ENCODE data around the gene BCAS4. TPM values are rescaled to one million over a fixed set of nuclear protein-coding genes. Genes with fewer than 3 reads are reported as not detected.

Gene BCAS4
- total RNA-seq, 1 donor from 2014 or later, result 7.8 TPM

DNA sequence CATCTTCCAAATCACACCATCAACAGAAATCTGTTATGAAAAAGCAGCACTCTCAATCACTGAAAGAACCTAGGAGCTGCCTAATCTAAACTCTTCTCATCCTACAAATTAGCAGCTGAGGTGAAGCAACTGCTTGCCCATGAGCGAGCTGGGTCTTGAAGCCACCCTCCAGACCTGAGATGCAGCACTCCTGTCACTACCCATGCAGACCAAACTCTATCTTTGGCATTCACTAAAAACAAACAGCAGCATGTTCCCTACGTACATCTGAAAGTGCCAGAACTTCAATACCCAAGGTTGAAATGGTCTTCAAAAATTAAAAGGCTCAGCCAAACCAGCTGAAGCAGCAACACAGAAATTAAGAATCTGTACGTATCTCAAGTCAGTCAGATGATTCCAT lies 122.1 kb downstream of the BCAS4 start:
- H3K4me1 Mint-ChIP-seq (ENCODE audit: low read depth), result peaks cover 69% of the 10 kb centered on the region
- H3K27me3 Mint-ChIP-seq (ENCODE audit: insufficient read depth), result no peaks in the 10 kb centered on the region
- H3K36me3 Mint-ChIP-seq (ENCODE audit: low read depth), result peaks cover 17% of the 10 kb centered on the region
- intact Hi-C loops (cut with micrococcal nuclease), result no loop called here
- H3K27ac Mint-ChIP-seq, result no peak overlapping the region
- H3K4me3 Mint-ChIP-seq, result no peak overlapping the region
- DNase-seq (ENCODE audit: low spot score), result no peak
- no peaks in the 10 kb centered on the region for H3K9me3 Mint-ChIP-seq

DNA sequence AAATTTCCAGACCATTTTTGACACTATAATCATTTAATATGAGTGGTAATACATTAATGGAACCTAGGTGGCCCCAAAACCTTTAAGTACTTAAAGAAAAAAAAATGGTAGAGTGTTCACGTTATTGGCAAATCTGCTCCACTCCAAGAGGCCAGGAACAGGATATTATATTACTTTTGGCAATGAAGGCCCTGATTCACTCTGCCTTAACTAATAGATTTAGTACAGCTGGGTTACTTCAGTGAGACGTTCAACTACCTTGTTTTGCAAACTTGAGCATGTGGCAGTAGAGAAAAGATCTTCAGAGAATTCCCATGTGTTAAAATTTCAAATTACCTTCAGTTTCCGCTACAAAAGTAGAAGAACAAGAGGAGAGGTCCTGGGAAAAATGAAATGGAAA lies 123.5 kb downstream of the BCAS4 start:
- H3K4me3 Mint-ChIP-seq, result no peak overlapping the region
- no peaks in the 10 kb centered on the region for H3K27me3 Mint-ChIP-seq (ENCODE audit: insufficient read depth)
- H3K27ac Mint-ChIP-seq, result no peak overlapping the region
- no peaks in the 10 kb centered on the region for H3K9me3 Mint-ChIP-seq
- peaks cover 67% of the 10 kb centered on the region for H3K4me1 Mint-ChIP-seq (ENCODE audit: low read depth)
- no peak for DNase-seq (ENCODE audit: low spot score)
- intact Hi-C loops (cut with micrococcal nuclease), result no loop called here
- peaks cover 20% of the 10 kb centered on the region for H3K36me3 Mint-ChIP-seq (ENCODE audit: low read depth)

DNA sequence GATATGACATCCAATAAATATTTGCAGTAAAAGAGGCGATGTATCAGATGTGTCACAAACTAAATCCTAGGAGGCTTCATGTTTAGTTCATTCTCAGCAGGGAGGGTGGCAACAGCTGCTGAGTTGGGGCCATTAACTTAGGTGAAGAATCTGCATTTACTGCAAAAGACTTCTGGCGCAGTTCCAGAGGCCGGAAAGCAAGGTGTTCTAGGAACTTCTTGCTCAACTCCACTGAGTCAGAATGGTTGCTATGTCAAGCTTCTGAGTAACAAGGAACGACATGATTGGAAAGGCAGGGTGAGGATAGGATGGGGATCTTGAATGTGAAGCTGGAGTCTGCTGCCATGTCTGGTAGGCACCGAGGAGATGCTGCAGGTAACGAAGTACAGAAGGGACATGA lies 124.7 kb downstream of the BCAS4 start:
- peaks cover 22% of the 10 kb centered on the region for H3K36me3 Mint-ChIP-seq (ENCODE audit: low read depth)

DNA sequence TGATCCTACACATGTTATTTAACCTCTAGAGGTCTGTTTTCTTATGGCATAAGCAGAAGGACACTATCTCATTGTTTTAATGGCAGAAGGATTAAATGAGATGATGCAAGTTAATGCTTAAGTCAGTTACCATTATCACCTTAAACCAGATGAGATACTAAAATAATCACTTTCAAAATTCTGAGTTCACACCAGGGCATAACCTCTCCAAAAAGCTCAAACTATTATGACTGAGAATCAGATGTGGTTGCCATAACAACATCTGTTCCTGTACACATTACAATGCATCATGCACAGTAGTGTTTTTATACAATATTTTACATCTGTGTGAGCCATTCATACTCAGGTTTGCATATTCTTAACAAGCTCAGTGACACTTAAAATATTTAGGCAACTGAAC lies 126.1 kb downstream of the BCAS4 start:
- DNase-seq (ENCODE audit: low spot score), result no peak
- peaks cover 35% of the 10 kb centered on the region for H3K36me3 Mint-ChIP-seq (ENCODE audit: low read depth)
- H3K4me3 Mint-ChIP-seq, result no peak overlapping the region
- H3K27ac Mint-ChIP-seq, result no peak overlapping the region
- peaks cover 57% of the 10 kb centered on the region for H3K4me1 Mint-ChIP-seq (ENCODE audit: low read depth)
- H3K9me3 Mint-ChIP-seq, result no peaks in the 10 kb centered on the region
- intact Hi-C loops (cut with micrococcal nuclease), result no loop called here
- H3K27me3 Mint-ChIP-seq (ENCODE audit: insufficient read depth), result no peaks in the 10 kb centered on the region

More for the DNA sequence above, 124.7 kb downstream of the BCAS4 start:
- Mint-ChIP-seq H3K4me3 (no peak overlapping the region), H3K27ac (peak overlapping the region; percentile 48), H3K4me1 (ENCODE audit: low read depth) (peaks cover 56% of the 10 kb centered on the region), H3K9me3 (no peaks in the 10 kb centered on the region), H3K27me3 (ENCODE audit: insufficient read depth) (no peaks in the 10 kb centered on the region)
- intact Hi-C loops (cut with micrococcal nuclease), result no loop called here
- no peak for DNase-seq (ENCODE audit: low spot score)

DNA sequence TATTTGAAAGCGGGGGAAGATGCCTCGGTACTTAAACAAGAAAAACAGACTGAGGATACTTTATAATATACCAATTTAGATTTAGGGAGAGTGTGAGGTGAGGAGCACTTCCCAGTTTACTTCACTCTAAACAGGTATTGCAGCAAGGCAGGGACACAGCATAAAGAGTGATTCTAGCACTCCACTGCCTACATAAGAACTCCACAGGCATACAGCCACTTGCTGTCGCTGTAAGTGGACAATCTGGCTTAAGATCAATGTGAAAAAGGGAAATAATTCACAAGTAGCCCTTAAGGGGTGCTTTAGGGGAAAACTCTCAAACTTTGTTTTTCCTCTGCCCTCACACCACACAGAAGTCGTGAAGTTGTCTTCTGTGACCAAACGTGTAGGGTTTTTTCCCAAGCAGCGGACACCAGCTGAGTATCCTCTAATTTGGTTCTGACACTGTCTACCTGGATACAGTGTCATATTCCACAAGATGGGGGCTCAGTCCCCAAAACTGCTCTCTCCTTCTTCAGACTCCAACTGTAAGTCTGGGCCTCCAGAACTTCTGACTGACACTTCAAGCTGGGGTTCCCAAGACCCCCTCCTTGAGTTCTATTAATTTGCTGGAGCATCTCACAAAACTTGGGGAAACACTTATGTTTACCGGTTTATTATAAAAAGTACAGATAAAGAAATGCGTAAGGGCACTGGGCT lies 127.1 kb downstream of the BCAS4 start:
- no peaks in the 10 kb centered on the region for H3K27me3 Mint-ChIP-seq (ENCODE audit: insufficient read depth)
- peaks cover 54% of the 10 kb centered on the region for H3K4me1 Mint-ChIP-seq (ENCODE audit: low read depth)
- intact Hi-C loops (cut with micrococcal nuclease), result no loop called here
- no peak overlapping the region for H3K4me3 Mint-ChIP-seq
- H3K9me3 Mint-ChIP-seq, result no peaks in the 10 kb centered on the region
- H3K36me3 Mint-ChIP-seq (ENCODE audit: low read depth), result peaks cover 34% of the 10 kb centered on the region
- no peak for DNase-seq (ENCODE audit: low spot score)
- peak overlapping the region; percentile 29 for H3K27ac Mint-ChIP-seq

DNA sequence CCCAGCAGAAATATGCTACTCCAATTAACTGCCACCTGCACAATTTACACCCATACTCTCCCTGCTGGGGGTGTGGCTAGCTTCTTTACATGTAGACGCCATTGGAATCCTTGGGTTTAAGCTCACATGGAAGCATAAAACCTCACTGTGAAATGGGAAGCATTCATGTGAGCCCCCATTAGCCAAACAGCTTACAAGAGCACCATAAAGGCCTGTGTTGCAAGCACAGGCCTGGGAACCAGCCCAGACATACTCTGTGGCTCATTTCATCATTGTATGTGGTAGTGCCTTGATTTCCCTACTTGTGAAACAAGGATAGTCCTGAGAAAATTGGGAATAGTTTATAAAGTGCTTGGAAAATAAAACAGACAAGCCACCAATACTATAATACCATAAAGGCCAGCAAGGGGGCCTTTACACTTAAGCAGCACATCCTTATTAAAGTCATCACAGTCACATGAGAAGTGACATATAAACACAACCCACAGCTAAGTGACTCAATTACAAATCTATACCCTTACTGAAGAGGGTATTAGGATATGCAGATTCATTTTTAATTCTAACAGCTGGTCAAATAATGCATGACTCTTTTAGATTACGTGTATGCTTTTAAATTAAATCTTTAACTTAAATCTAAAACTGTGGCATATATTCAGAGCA lies 129.5 kb downstream of the BCAS4 start:
- Mint-ChIP-seq H3K27ac (no peak overlapping the region), H3K4me1 (ENCODE audit: low read depth) (peaks cover 62% of the 10 kb centered on the region), H3K36me3 (ENCODE audit: low read depth) (peaks cover 45% of the 10 kb centered on the region)

DNA sequence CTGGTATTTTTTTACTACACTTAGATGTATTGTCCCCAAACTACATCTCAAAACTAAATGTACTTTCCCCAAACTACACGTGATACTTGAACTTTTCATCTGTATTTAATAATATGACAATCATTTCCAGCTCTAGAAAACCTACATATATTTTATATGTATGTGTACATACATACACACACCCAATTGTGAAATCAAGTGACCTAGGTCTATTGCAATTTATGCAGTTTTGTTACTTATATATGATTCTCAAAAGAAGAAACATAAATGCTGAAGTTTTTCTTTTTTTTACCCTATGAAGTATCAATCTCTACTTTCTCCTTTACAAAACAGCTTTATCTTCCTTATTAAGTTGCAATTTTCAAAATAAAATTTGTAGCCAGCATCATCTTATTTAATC lies 131.7 kb downstream of the BCAS4 start:
- H3K27ac Mint-ChIP-seq, result no peak overlapping the region
- no peak for DNase-seq (ENCODE audit: low spot score)
- intact Hi-C loops (cut with micrococcal nuclease), result no loop called here
- H3K4me3 Mint-ChIP-seq, result no peak overlapping the region
- H3K36me3 Mint-ChIP-seq (ENCODE audit: low read depth), result peaks cover 47% of the 10 kb centered on the region
- H3K4me1 Mint-ChIP-seq (ENCODE audit: low read depth), result peaks cover 55% of the 10 kb centered on the region
- H3K9me3 Mint-ChIP-seq, result no peaks in the 10 kb centered on the region
- no peaks in the 10 kb centered on the region for H3K27me3 Mint-ChIP-seq (ENCODE audit: insufficient read depth)

More for the DNA sequence above, 129.5 kb downstream of the BCAS4 start:
- H3K9me3 Mint-ChIP-seq, result no peaks in the 10 kb centered on the region
- H3K27me3 Mint-ChIP-seq (ENCODE audit: insufficient read depth), result no peaks in the 10 kb centered on the region
- DNase-seq (ENCODE audit: low spot score), result no peak
- intact Hi-C loops (cut with micrococcal nuclease), result no loop called here
- H3K4me3 Mint-ChIP-seq, result no peak overlapping the region

Other genes with a start within 250 kb of the BCAS4 start
- not detected in 2 replicates for gene RIPOR3, start 103.5 kb upstream of the BCAS4 start, total RNA-seq
- 6.3 and 7.1 TPM in 2 replicates for gene PARD6B, start 63.5 kb upstream of the BCAS4 start, total RNA-seq
- 77.4 and 85.8 TPM in 2 replicates for gene ADNP, start 136.4 kb downstream of the BCAS4 start, total RNA-seq
- 54.6 and 61.2 TPM in 2 replicates for gene DPM1, start 163.5 kb downstream of the BCAS4 start, total RNA-seq
- 6.2 and 6.7 TPM in 2 replicates for gene MOCS3, start 163.8 kb downstream of the BCAS4 start, total RNA-seq
- gene KCNG1, start 228.0 kb downstream of the BCAS4 start, total RNA-seq, result 2.8 and 3.1 TPM in 2 replicates

All from activated T-helper 1 cell treated with anti-CD3 and anti-CD28 coated beads, Interleukin-12 subunit alpha, Interleukin-12 subunit beta, Interleukin-2, Interleukin-4 antibody, amounts not matched to agents 30 ng/mL and 10 ng/mL and 1 ng/mL, durations not matched to agents 14 hours and 24 hours and 36 hours (primary cell).